T-helper 2 cell treated with Interferon-gamma antibody and Interleukin-4, amounts not matched to agents 5 μg/mL and 100 μg/mL, for 36 hours (primary cell): ENCODE data around the gene LIMCH1.
"Not testable (repeated sequence)": the region's sequence is repeated elsewhere in the genome, so short reads cannot be mapped to it uniquely, and the experiment has no call there.

Experiments used
- DNase-seq: peaks from one replicate; pipeline ENCODE4 v3.0.0; 2021; ENCODE audit warnings: low spot score
- H3K27ac Mint-ChIP-seq: one replicate; pipeline ENCODE4 v1.8.0; 2021; ENCODE audit warnings: mild to moderate bottlenecking, mixed read lengths
- H3K27me3 Mint-ChIP-seq: one replicate; pipeline ENCODE4 v1.8.0; 2021; ENCODE audit warnings: low read depth, mixed read lengths
- H3K36me3 Mint-ChIP-seq: one replicate; pipeline ENCODE4 v1.8.0; 2021; ENCODE audit warnings: low read depth, mixed read lengths
- H3K4me1 Mint-ChIP-seq: one replicate; pipeline ENCODE4 v1.8.0; 2021; ENCODE audit warnings: low read depth, mixed read lengths
- H3K4me3 Mint-ChIP-seq: one replicate; pipeline ENCODE4 v1.8.0; 2022; ENCODE audit warnings: mild to moderate bottlenecking, moderate library complexity, mixed read lengths
- H3K9me3 Mint-ChIP-seq: one replicate; pipeline ENCODE4 v1.8.0; 2021; ENCODE audit warnings: mixed read lengths

The LIMCH1 gene

DNA sequence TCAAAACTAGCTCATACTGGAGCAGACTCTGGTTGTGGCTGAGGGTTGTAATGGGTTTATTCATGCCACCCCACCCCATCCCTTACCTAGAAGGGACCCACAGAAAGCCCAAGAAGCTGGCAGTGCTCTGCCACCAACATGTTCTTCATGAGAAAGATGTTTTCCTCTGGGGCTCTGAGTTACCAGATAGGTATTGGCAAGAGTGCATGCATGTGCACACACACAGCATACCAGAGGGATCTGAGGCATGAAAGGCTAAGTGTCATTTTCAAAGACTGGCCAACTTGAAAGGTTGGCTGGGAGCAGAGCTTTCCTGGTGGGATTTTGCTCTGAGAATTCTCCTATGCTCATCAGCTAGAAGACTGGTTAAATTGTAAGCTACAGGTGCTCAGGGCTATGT, 145.4 kb downstream of the LIMCH1 start:
- no peaks in the 10 kb centered on the region for H3K4me1 Mint-ChIP-seq

DNA sequence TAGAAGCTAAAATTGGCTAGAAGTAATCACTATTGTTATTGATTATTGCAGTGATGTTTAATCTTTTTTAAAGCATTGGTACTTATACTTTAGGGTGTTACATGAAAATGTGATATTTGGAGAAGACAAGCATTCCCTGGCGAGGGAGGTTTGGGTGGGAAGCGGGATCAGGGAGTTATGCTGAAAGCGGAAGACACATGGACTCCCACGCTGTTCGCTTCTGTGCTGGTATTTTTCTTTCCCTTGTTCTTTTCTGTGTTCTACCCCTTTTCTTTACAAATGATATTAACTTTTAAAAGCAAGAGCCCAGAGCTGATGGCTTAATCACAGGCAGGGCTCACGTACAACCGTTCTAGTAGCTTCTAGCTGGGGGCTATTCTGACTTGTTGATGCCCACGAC, 148.9 kb downstream of the LIMCH1 start:
- Mint-ChIP-seq H3K27ac (no peak overlapping the region), H3K4me3 (no peak overlapping the region), H3K36me3 (no peaks in the 10 kb centered on the region), H3K4me1 (no peaks in the 10 kb centered on the region), H3K27me3 (peaks cover 4% of the 10 kb centered on the region), H3K9me3 (no peaks in the 10 kb centered on the region)
- no peak for DNase-seq

More for the DNA sequence above, 145.4 kb downstream of the LIMCH1 start:
- H3K27me3 Mint-ChIP-seq = peaks cover under 1% of the 10 kb centered on the region
- no peaks in the 10 kb centered on the region for H3K9me3 Mint-ChIP-seq
- no peaks in the 10 kb centered on the region for H3K36me3 Mint-ChIP-seq
- no peak overlapping the region for H3K4me3 Mint-ChIP-seq
- no peak overlapping the region for H3K27ac Mint-ChIP-seq
- DNase-seq = no peak

DNA sequence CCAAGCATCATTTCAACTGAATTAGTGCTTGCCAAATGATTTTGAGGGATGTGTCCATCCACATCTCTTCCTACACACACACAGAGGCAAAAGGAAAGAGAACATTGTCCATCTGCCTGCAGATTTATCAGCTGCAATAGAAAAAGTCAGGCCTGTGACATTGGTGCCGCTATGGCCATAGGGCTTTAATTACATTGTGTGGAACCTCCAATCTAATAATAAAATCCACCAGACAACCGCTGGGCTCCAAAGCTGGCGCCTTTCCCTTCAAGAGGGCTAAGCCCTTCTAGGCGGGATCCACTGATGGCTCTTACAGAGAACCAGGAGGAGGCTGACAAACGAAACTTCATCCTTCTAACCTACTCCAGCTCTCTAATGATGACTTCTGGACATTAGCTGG, 150.0 kb downstream of the LIMCH1 start:
- Mint-ChIP-seq H3K4me1 (peaks cover under 1% of the 10 kb centered on the region), H3K27ac (no peak overlapping the region), H3K9me3 (no peaks in the 10 kb centered on the region), H3K36me3 (no peaks in the 10 kb centered on the region), H3K27me3 (peaks cover 4% of the 10 kb centered on the region), H3K4me3 (no peak overlapping the region)
- DNase-seq = no peak

DNA sequence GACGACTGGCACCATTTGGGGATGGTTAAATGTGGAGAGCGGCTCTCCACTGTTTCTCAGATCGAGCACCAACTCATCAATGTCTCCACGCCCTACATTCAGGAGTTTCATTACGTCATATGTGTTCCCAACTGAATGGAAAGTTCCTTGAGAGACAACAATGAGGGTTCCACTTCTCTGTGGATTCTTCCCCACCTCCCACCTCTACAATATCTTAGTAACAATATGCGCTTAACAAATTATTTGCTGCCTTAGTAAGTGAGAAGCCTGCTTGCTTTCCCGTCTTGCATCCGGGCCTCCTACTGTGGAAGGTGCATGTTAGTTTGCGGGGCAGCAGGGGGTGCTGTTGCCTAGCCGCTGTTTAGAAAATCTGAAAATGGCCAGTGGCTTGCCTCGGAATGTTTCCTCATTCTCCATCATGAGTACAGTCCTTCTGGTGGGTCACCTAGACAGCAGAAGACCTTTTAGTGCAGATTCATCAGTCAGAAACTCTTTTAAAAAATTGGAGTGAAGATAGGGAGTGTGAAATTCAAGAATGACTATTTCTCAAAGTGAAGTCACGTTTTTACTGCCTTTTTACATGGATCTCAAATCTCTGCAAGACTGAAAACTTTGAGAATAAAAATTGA, 154.9 kb downstream of the LIMCH1 start:
- Mint-ChIP-seq H3K4me3 (no peak overlapping the region), H3K9me3 (no peaks in the 10 kb centered on the region), H3K36me3 (no peaks in the 10 kb centered on the region), H3K27ac (no peak overlapping the region), H3K4me1 (peaks cover 1% of the 10 kb centered on the region), H3K27me3 (peaks cover 5% of the 10 kb centered on the region)
- DNase-seq = peak; percentile 10

DNA sequence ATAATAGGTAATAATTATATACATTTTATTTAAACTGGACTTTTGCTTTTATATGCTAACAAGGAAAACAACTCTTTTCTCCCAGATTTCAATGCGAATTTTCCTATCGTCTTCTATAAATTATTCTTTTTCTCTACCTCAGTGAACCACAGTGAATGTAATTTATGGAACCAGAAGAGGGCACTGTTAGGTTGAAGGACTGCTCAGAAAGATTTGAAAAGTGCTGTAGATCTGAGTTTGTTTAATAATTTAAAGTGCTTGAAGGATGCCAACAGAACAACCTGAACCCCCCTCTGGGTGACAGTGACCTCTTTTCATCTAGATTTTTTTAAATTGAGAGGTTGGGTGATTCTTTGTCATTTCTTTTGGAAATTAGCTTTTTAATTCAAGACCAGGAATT, 155.7 kb downstream of the LIMCH1 start:
- H3K4me3 Mint-ChIP-seq = no peak overlapping the region
- H3K9me3 Mint-ChIP-seq = no peaks in the 10 kb centered on the region
- no peak overlapping the region for H3K27ac Mint-ChIP-seq
- H3K4me1 Mint-ChIP-seq = peaks cover 1% of the 10 kb centered on the region
- no peaks in the 10 kb centered on the region for H3K36me3 Mint-ChIP-seq
- DNase-seq = no peak
- H3K27me3 Mint-ChIP-seq = peaks cover 3% of the 10 kb centered on the region

DNA sequence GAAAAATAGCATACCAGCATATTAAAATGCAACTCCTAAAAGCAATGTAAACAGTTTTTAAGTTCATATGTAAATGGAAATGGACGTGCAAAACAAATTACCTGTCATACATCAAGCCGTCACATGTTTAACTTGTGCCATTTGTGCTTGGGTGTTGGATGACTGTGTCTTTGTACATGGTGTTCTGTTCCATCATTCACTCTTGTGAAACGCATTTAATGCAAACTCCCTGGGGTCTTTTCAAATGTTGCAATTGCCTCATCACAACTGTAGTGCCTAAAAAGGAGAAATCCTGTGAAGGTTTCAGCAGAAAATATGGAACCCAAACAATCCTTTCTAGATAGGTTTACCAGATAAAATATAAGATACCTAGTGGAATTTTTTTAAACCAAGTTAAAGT, 158.2 kb downstream of the LIMCH1 start:
- H3K27me3 Mint-ChIP-seq = peaks cover 2% of the 10 kb centered on the region
- H3K27ac Mint-ChIP-seq = no peak overlapping the region
- no peaks in the 10 kb centered on the region for H3K9me3 Mint-ChIP-seq
- DNase-seq = no peak
- H3K4me1 Mint-ChIP-seq = peaks cover 1% of the 10 kb centered on the region
- H3K4me3 Mint-ChIP-seq = no peak overlapping the region
- H3K36me3 Mint-ChIP-seq = no peaks in the 10 kb centered on the region

DNA sequence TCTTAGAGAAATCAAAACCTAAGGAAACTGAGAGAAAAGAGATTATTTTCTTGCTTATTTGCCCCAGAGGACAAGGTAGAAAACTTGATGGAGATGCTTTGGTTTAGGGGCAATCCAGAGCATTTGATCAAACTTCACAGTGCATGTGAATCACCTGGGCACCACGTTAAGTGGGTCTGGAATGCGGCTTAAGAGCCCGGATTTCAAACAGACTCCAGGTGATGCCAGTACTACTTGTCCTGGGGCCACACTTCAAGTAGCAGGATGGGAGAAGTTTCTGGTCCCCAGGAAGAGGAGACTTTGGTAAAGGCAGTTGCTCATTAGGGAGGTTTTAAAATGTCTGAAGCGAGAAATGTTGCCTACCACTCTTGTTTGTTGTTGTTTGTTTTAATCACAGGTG, 158.8 kb downstream of the LIMCH1 start:
- H3K27ac Mint-ChIP-seq = no peak overlapping the region

DNA sequence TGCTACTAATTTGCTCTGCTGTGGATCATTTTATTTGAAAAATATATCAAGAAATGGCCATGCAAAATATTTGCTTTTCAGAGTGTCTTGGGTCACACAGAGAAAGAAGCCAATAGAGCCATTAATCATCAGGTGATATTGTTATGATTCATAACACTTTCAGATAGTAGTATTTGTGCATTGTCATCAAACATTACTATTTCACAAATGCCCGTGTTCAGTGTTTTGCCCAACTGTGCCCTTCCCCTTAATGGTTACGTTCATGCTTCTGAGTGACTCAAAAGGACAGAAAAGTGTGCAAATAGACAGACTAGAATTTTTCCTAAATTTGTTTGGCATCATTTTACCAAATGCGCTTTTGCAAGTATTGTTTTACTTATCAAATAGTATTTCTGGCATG, 164.0 kb downstream of the LIMCH1 start:
- Mint-ChIP-seq H3K4me1 (no peaks in the 10 kb centered on the region), H3K27ac (no peak overlapping the region), H3K27me3 (no peaks in the 10 kb centered on the region), H3K36me3 (no peaks in the 10 kb centered on the region), H3K9me3 (no peaks in the 10 kb centered on the region), H3K4me3 (no peak overlapping the region)
- DNase-seq = no peak

More for the DNA sequence above, 158.8 kb downstream of the LIMCH1 start:
- no peaks in the 10 kb centered on the region for H3K9me3 Mint-ChIP-seq
- H3K4me3 Mint-ChIP-seq = no peak overlapping the region
- DNase-seq = no peak
- no peaks in the 10 kb centered on the region for H3K36me3 Mint-ChIP-seq
- H3K27me3 Mint-ChIP-seq = peaks cover 2% of the 10 kb centered on the region
- peaks cover 1% of the 10 kb centered on the region for H3K4me1 Mint-ChIP-seq

DNA sequence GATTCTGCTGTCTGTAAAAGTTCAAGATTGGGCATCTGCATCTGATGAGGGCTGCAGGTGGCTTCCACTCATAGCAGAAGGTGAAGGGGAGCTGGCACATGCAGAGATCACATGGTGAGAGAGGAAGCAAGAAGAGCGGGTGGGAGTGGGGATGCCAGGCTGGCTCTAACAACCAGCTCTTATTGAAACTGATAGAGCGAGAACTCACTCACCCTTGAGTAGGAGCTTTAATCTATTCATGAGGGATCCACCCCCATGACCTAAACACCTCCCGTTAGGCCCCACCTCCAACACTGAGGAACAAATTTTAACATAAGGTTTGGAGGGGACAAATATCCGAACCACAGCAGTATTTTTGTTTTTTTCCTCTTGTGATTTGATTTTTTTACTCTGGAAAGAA, 164.8 kb downstream of the LIMCH1 start:
- no peak overlapping the region for H3K27ac Mint-ChIP-seq
- DNase-seq = no peak
- no peaks in the 10 kb centered on the region for H3K27me3 Mint-ChIP-seq
- H3K36me3 Mint-ChIP-seq = no peaks in the 10 kb centered on the region
- H3K9me3 Mint-ChIP-seq = no peaks in the 10 kb centered on the region
- H3K4me1 Mint-ChIP-seq = no peaks in the 10 kb centered on the region
- H3K4me3 Mint-ChIP-seq = no peak overlapping the region

DNA sequence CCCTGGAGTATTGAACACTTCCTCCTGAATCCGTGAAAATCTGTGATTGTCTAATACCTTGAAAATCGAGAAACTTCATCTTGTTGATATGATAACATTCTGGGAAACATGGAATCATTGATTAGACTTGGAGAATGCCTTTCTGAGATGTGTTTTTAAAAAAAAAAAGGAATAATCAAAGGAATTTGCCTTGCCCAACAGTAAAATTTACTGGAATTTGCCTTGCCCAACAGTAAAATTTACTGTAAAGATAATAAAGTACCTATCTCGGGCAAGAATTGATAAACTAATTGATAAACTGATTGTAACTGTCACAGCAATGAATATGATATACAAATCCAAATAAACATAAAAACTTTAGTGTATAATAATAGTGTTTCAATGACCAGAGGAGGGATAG, 165.8 kb downstream of the LIMCH1 start:
- DNase-seq = no peak
- Mint-ChIP-seq H3K36me3 (no peaks in the 10 kb centered on the region), H3K27ac (no peak overlapping the region), H3K4me1 (no peaks in the 10 kb centered on the region), H3K9me3 (no peaks in the 10 kb centered on the region), H3K4me3 (no peak overlapping the region), H3K27me3 (no peaks in the 10 kb centered on the region)

DNA sequence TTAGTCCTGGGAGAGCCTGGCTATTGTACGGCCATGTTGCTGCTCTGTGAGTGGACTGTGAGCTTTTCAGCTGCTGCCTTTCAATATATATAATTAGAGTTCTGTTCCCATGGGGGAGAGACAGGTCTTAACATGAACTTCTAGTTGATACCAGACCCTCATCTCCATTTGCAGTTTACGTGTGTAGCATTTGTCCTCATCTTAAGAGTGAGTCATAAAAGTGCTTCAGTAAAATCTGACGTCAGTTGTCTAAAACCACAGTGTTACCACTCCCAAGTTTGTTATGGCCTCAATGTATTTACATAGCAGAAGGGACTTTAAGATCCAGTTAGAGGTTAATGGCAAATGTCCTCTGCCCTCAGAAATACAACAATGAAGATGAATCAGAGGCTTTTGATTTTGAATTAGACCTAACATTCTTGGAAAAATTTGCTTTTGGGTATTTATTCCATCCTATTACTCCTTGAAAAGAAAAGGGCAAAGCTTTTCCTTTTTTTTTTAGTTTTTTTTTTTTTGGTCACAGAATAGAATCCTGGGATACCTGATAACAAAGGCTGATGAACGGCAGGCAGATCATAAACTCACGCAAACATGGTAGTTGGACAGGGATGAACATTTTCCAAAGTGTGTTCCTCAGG, 172.0 kb downstream of the LIMCH1 start:
- H3K27me3 Mint-ChIP-seq = no peaks in the 10 kb centered on the region
- no peak overlapping the region for H3K27ac Mint-ChIP-seq
- DNase-seq = no peak
- no peaks in the 10 kb centered on the region for H3K4me1 Mint-ChIP-seq
- H3K36me3 Mint-ChIP-seq = no peaks in the 10 kb centered on the region
- H3K9me3 Mint-ChIP-seq = no peaks in the 10 kb centered on the region
- no peak overlapping the region for H3K4me3 Mint-ChIP-seq

DNA sequence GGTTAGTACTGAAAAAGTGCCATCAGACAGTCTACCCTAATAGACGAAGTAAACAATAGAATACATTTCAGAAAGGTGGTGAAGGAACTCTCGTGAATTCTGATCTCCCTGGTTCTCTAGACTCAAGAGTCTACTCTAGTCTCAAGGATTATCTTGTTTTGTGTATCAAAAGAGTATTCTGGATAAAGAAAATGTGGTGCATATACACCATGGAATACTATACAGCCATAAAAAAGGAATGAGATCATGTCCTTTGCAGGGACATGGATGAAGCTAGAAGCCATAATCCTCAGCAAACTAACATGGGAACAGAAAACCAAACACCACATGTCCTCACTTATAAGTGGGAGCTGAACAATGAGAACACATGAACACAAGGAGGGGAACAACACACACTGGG, 173.7 kb downstream of the LIMCH1 start:
- H3K9me3 Mint-ChIP-seq, H3K4me1 Mint-ChIP-seq, H3K27ac Mint-ChIP-seq, H3K4me3 Mint-ChIP-seq, H3K36me3 Mint-ChIP-seq, DNase-seq, H3K27me3 Mint-ChIP-seq: not testable (repeated sequence)

DNA sequence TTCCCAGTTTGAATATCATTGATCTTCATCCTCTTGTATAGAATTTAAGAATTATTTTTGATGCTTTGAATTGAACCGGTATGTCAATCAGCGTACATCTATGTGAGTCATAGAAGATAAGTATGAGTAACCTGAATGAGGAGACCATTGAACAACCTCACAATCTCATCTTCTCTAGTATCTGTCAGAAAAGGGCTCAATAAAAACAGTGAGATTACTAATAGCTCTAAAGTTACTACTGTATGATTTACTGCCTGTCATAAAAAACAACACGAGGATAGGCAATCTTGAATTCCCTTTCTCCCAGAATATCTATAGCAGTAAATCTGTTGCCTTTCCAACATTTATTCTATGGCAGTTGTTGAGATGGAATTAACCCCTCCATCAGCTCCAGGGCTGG, 174.5 kb downstream of the LIMCH1 start:
- H3K27me3 Mint-ChIP-seq = no peaks in the 10 kb centered on the region
- no peak overlapping the region for H3K4me3 Mint-ChIP-seq
- H3K27ac Mint-ChIP-seq = no peak overlapping the region
- H3K9me3 Mint-ChIP-seq = no peaks in the 10 kb centered on the region
- H3K4me1 Mint-ChIP-seq = no peaks in the 10 kb centered on the region
- H3K36me3 Mint-ChIP-seq = no peaks in the 10 kb centered on the region
- no peak for DNase-seq

DNA sequence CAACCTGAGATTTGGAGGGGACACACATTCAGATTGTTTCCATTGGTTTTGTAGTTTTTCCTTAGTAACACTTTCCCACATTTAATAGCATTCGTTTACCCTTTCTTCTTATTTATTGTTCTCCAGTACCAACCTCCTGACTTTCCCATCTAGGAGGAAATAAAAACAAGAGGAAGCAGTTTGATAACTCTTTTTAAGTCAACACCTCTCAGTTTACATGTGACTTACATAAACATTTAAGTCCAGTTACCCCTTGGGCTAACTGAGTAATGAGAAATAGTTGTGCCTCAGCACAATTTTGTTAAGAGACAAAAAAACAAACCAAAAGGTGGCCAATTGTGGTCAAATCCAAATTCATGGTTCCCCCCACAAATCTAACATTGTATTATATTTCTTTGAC, 175.8 kb downstream of the LIMCH1 start:
- H3K4me1 Mint-ChIP-seq = no peaks in the 10 kb centered on the region

More for the DNA sequence above, 175.8 kb downstream of the LIMCH1 start:
- Mint-ChIP-seq H3K9me3 (no peaks in the 10 kb centered on the region), H3K4me3 (no peak overlapping the region), H3K27me3 (no peaks in the 10 kb centered on the region), H3K36me3 (no peaks in the 10 kb centered on the region), H3K27ac (no peak overlapping the region)
- no peak for DNase-seq
